NCI-H187 treated with DMSO at 0.1 percent for 48 hours (cell line): ENCODE measurements around the gene OTUB1.
"Not testable (repeated sequence)": the region's sequence is repeated elsewhere in the genome, so short reads cannot be mapped to it uniquely, and the experiment has no call there.

Experiments used
- DNase-seq: peaks from one replicate; lab custom pipeline; 2025; lab: John Stamatoyannopoulos, UW

OTUB1 gene

GRCh38 chr11:64047373-64047772 is 61.1 kb downstream of the OTUB1 start:
- DNase-seq, result not testable (repeated sequence)
